Measurements from ENCODE around the gene EVA1B.

DNA sequence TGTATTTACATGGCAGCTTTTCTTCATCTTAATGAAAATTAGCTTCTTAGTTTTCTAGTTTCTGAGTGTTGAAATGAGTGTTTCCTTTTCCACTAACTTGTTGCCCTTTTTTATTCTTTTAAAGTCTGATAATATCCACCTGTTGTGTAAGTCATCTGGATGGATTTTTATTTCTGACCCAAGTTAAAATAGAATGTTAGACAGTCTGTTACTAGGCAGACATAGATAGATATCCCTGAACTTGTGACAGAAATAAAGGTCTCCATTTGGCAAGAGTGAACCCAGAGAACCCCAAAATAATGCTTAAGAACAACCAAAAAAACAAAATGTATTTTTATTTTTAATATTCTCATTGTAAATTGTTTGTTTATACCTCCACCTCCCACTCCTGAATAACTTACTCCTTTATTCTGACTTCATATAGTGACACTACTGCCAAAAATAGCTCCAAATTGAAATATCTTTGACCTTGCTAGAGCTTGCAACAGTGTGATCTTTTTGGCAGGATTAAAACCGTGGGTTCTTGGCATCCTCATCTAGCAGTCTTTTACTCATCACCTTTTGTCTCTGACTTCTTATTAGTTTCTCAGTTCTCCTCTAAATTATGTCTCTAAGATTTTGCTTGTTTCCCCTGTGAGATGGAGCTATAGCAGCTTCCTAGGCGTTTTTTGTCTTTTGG is 44.2 kb downstream of the EVA1B start:
- TF ChIP-seq, protein P1, sequence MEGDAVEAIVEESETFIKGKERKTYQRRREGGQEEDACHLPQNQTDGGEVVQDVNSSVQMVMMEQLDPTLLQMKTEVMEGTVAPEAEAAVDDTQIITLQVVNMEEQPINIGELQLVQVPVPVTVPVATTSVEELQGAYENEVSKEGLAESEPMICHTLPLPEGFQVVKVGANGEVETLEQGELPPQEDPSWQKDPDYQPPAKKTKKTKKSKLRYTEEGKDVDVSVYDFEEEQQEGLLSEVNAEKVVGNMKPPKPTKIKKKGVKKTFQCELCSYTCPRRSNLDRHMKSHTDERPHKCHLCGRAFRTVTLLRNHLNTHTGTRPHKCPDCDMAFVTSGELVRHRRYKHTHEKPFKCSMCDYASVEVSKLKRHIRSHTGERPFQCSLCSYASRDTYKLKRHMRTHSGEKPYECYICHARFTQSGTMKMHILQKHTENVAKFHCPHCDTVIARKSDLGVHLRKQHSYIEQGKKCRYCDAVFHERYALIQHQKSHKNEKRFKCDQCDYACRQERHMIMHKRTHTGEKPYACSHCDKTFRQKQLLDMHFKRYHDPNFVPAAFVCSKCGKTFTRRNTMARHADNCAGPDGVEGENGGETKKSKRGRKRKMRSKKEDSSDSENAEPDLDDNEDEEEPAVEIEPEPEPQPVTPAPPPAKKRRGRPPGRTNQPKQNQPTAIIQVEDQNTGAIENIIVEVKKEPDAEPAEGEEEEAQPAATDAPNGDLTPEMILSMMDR (IDR thresholded peaks at IDR 0.05), result no peak
- TF ChIP-seq POLR2A (IDR thresholded peaks at IDR 0.05), result no peak
- no peak for TF ChIP-seq POLR2AphosphoS5 (IDR thresholded peaks at IDR 0.05)
